Neuronal stem cell (in vitro differentiated cells): ENCODE data around the gene C6orf132.

Experiments
- DNase-seq: peaks from one replicate; pipeline ENCODE4 v3.0.0-alpha.2; 2013; ENCODE audit warnings: low spot score
- H2AFZ ChIP-seq: one replicate; pipeline ENCODE4 v1.6.1; 2013; ENCODE audit warnings: mild to moderate bottlenecking, low read length, inconsistent platforms
- H2AK5ac ChIP-seq: 2 replicates; pipeline ENCODE4 v1.6.1; 2013; ENCODE audit warnings: low read depth, mild to moderate bottlenecking, inconsistent platforms, low read length, moderate library complexity, mixed read lengths
- H2BK120ac ChIP-seq: 2 replicates; pipeline ENCODE4 v1.6.1; 2013; ENCODE audit warnings: low read depth, mild to moderate bottlenecking, inconsistent platforms, low read length, moderate library complexity, mixed read lengths
- H2BK12ac ChIP-seq: one replicate; pipeline ENCODE4 v1.6.1; 2013; ENCODE audit warnings: low read length, inconsistent platforms
- H2BK15ac ChIP-seq: 2 replicates; pipeline ENCODE4 v1.6.1; 2013; ENCODE audit warnings: mild to moderate bottlenecking, low read length, inconsistent platforms, mixed read lengths
- H2BK5ac ChIP-seq: one replicate; pipeline ENCODE4 v1.6.1; 2013; ENCODE audit warnings: inconsistent platforms, mild to moderate bottlenecking, low read length, moderate library complexity
- H3K14ac ChIP-seq: one replicate; pipeline ENCODE4 v1.6.1; 2013; ENCODE audit warnings: low read length, inconsistent platforms
- H3K18ac ChIP-seq: 2 replicates; pipeline ENCODE4 v1.6.1; 2013; ENCODE audit warnings: low read length, inconsistent platforms
- H3K23ac ChIP-seq: 2 replicates; pipeline ENCODE4 v1.6.1; 2013; ENCODE audit warnings: low read depth, mild to moderate bottlenecking, mixed read lengths, low read length, inconsistent platforms; ENCODE audit not compliant: poor library complexity
- H3K27ac ChIP-seq: replicated peaks from 3 replicates; pipeline ENCODE4 v1.5.1; 2013; ENCODE audit warnings: low read length, inconsistent platforms
- H3K27me3 ChIP-seq, 3 experiments: 2 replicates each; pipeline ENCODE4 v1.6.1; 2013; ENCODE audit warnings: low read length in 3 of 3, mild to moderate bottlenecking in 2 of 3, inconsistent platforms in 1 of 3, low read depth in 1 of 3, mixed read lengths in 1 of 3, moderate library complexity in 1 of 3; ENCODE audit not compliant: control insufficient read depth in 3 of 3, insufficient read depth in 3 of 3
- H3K36me3 ChIP-seq, 2 donors: replicated peaks in 1 of 2; 2 replicates each; pipeline ENCODE4 v1.6.1; 2013; ENCODE audit warnings: low read length in 2 of 2; ENCODE audit not compliant: control insufficient read depth in 2 of 2, insufficient read depth in 2 of 2
- H3K4ac ChIP-seq: 2 replicates; pipeline ENCODE4 v1.6.1; 2013; ENCODE audit warnings: inconsistent platforms, mild to moderate bottlenecking, low read length, moderate library complexity
- H3K4me1 ChIP-seq, 2 donors: 1 replicate in 1 of 2; 2 replicates in 1 of 2; pipeline ENCODE4 v1.6.1; 2013; ENCODE audit warnings: low read length in 2 of 2, low read depth in 1 of 2; ENCODE audit not compliant: control insufficient read depth in 2 of 2, insufficient read depth in 1 of 2
- H3K4me2 ChIP-seq: one replicate; pipeline ENCODE4 v1.6.1; 2013; ENCODE audit warnings: mild to moderate bottlenecking, low read length, inconsistent platforms; ENCODE audit not compliant: insufficient read depth, poor library complexity, severe bottlenecking
- H3K4me3 ChIP-seq, 2 donors: 2 replicates each; pipeline ENCODE4 v1.5.1; 2013; ENCODE audit warnings: low read length in 2 of 2, mild to moderate bottlenecking in 2 of 2, inconsistent platforms in 1 of 2, moderate library complexity in 1 of 2
- H3K79me1 ChIP-seq: one replicate; pipeline ENCODE4 v1.6.1; 2013; ENCODE audit warnings: low read depth, mild to moderate bottlenecking, inconsistent platforms, low read length, moderate library complexity
- H3K9ac ChIP-seq: one replicate; pipeline ENCODE4 v1.6.1; 2013; ENCODE audit warnings: mild to moderate bottlenecking, low read depth, low read length, inconsistent platforms; ENCODE audit not compliant: poor library complexity
- H3K9me3 ChIP-seq, 2 donors: replicated peaks in 1 of 2; 2 replicates each; pipeline versions ENCODE3 to v1.6.1; 2013; ENCODE audit warnings: low read length in 2 of 2, mild to moderate bottlenecking in 2 of 2, inconsistent platforms in 1 of 2, low read depth in 1 of 2, mixed read lengths in 1 of 2, moderate library complexity in 1 of 2; ENCODE audit not compliant: control insufficient read depth in 2 of 2, insufficient read depth in 1 of 2
- H4K8ac ChIP-seq: one replicate; pipeline ENCODE4 v1.6.1; 2013; ENCODE audit warnings: low read depth, mild to moderate bottlenecking, inconsistent platforms, low read length, moderate library complexity
- H4K91ac ChIP-seq: one replicate; pipeline ENCODE4 v1.6.1; 2013; ENCODE audit warnings: low read length, low read depth, mild to moderate bottlenecking, inconsistent platforms; ENCODE audit not compliant: poor library complexity
- WGBS, 2 donors: extraction: QIAGEN DNeasy Blood & Tissue Kit; methylation state at CpG; one replicate each; pipeline ENCODE4 v1.1.7; 2013; ENCODE audit warnings: missing lambda C conversion rate in 2 of 2, mixed read lengths in 1 of 2; ENCODE audit not compliant: insufficient read length in 2 of 2, insufficient replicate concordance in 1 of 2; ENCODE audit errors: extremely low coverage in 2 of 2; 5-methylcytosine and 5-hydroxymethylcytosine counted together

The C6orf132 gene

GRCh38 chr6:42125231-42125630 is 17.2 kb downstream of the C6orf132 start:
- H3K4me1 ChIP-seq, result no peaks in the 10 kb centered on the region
- no peak overlapping the region for H3K4ac ChIP-seq
- H2BK12ac ChIP-seq, result no peak overlapping the region
- no peak overlapping the region for H2BK120ac ChIP-seq
- H3K79me1 ChIP-seq, result no peaks in the 10 kb centered on the region
- H3K23ac ChIP-seq, result no peak overlapping the region
- H3K27me3 ChIP-seq, result peaks cover 0 to 19% (median 4%) of the 10 kb centered on the region in 3 experiments
- H2AFZ ChIP-seq, result no peak overlapping the region
- no peaks in the 10 kb centered on the region for H3K36me3 ChIP-seq
- no CpG with 5 or more reads among the region's 14 CpGs for WGBS, 2 donors
- H3K27ac ChIP-seq, result no peak overlapping the region
- no peak overlapping the region for H4K91ac ChIP-seq
- H3K14ac ChIP-seq, result no peak overlapping the region
- no peak overlapping the region for H4K8ac ChIP-seq
- H3K4me3 ChIP-seq, result no peak overlapping the region
- no peak for DNase-seq
- no peak overlapping the region for H3K9ac ChIP-seq
- no peak overlapping the region for H2AK5ac ChIP-seq
- no peak overlapping the region for H3K4me2 ChIP-seq
- H3K18ac ChIP-seq, result peak overlapping the region; percentile 36
- H3K9me3 ChIP-seq, result no peaks in the 10 kb centered on the region
- no peak overlapping the region for H2BK15ac ChIP-seq
- H2BK5ac ChIP-seq, result peak overlapping the region; percentile 47

DNA sequence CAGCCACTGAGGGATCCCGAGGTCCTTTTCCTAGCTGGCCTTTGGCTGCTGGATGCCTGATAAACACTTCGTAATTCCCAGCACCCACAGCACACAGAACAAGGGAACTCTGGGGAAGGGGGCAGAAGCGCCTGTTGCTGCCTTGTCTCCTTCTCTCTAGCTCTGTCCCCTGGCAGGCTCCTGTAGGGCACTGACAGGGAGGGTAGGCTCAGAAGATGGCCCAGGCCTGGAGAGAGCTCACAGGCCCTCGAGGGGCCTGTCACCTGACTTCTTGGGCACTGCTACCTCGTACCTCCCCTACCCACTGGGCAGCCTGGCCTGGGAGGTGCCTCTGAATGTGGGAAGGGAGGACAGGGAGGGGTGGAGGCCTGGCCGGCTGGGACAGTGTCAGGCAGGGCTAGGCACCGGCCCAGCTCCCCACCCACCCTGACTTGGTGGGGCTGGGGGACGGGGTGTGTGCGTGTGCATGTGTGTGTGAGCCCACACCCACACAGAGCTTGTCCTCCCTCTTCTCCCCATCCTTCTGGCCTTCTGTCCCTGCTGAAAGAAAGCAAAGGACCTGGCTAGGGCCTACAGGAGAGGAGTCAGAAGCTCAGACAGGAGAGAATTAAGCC is 18.1 kb downstream of the C6orf132 start:
- DNase-seq, result no peak
- Histone ChIP-seq H3K27ac (no peak overlapping the region), H3K9ac (no peak overlapping the region), H3K36me3 (no peaks in the 10 kb centered on the region), H4K8ac (no peak overlapping the region), H3K4me2 (no peak overlapping the region), H2AK5ac (no peak overlapping the region), H3K9me3 (no peaks in the 10 kb centered on the region), H2AFZ (no peak overlapping the region), H3K14ac (no peak overlapping the region), H3K4me1 (no peaks in the 10 kb centered on the region), H2BK15ac (no peak overlapping the region), H2BK120ac (no peak overlapping the region), H3K79me1 (no peaks in the 10 kb centered on the region), H3K27me3 (peaks cover 0 to 15% (median 3%) of the 10 kb centered on the region in 3 experiments), H3K23ac (no peak overlapping the region), H3K4ac (no peak overlapping the region), H4K91ac (no peak overlapping the region), H3K4me3 (no peak overlapping the region), H2BK12ac (no peak overlapping the region), H2BK5ac (no peak overlapping the region), H3K18ac (no peak overlapping the region)
- no CpG with 5 or more reads among the region's 9 CpGs for WGBS, 2 donors

DNA sequence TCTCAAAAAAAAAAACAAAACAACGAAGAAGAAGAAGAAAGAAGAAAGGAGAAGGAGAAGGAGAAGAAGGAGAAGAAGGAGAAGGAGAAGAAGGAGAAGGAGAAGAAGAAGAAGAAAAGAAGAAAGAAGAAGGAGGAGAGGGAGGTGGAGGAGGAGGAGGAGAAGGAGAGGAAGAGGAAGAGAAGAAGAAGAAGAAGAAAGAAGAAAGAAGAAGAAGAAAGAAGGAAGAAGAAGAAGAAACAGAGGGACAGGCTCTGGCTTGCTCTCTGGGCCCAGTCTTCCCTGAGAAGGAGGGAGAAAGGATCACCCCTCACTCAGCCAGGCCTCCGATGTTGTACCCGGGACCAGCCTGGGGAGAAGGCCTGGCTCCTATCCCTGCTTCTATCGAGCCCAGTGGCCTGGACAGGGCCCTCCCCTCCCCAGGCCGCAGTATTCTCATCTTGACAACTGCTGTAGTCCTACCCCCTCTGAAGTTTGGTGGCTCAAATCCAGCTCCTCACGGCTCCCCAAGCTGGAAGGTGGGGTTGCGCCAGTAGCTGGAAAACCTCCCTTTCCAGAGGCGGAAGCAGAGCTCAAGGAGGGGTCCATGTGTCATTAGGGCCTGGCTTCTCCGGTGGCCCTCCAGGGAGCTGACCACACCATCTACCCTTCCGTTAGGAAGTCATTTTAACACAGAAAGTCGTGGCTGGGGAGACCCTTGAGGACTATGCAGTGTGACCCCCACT is 18.9 kb downstream of the C6orf132 start:
- Histone ChIP-seq H3K36me3 (no peaks in the 10 kb centered on the region), H2BK12ac (no peak overlapping the region), H2BK5ac (no peak overlapping the region), H3K4me2 (no peak overlapping the region), H2AFZ (no peak overlapping the region), H3K14ac (no peak overlapping the region), H3K4me3 (no peak overlapping the region), H3K23ac (no peak overlapping the region), H4K91ac (no peak overlapping the region), H3K4ac (no peak overlapping the region), H3K4me1 (no peaks in the 10 kb centered on the region), H4K8ac (no peak overlapping the region), H2AK5ac (no peak overlapping the region), H2BK15ac (no peak overlapping the region), H3K27me3 (peaks cover 0 to 10% (median 0%) of the 10 kb centered on the region in 3 experiments), H3K18ac (no peak overlapping the region), H3K9ac (no peak overlapping the region), H2BK120ac (no peak overlapping the region), H3K9me3 (no peaks in the 10 kb centered on the region), H3K27ac (no peak overlapping the region), H3K79me1 (no peaks in the 10 kb centered on the region)
- no CpG with 5 or more reads among the region's 11 CpGs for WGBS, 2 donors
- no peak for DNase-seq
